Naive thymus-derived CD4-positive, alpha-beta T cell (primary cell): ENCODE data around the gene DDX1. TPM values are rescaled to one million over a fixed set of nuclear protein-coding genes. Genes with fewer than 3 reads are reported as not detected.

ENCODE experiments used
- ATAC-seq: fragments of 150-1000 bp; cut with Tn5 transposase; 2 replicates; pipeline ENCODE4 v1.10.0; 2021; ENCODE audit warnings: mild to moderate bottlenecking, moderate library complexity
- CTCF ChIA-PET: fragments of 350-600 bp; sonication (Branson Sonifier 250); formaldehyde crosslinking; loops from one replicate; lab custom pipeline; 2021; ENCODE audit warnings: antibody characterized with exemption; lab: Charles Lee
- POLR2A ChIA-PET: fragments of 350-600 bp; sonication (Branson Sonifier 250); formaldehyde crosslinking; loops from one replicate; lab custom pipeline; 2021; ENCODE audit warnings: antibody characterized with exemption, inconsistent platforms; lab: Charles Lee
- DNase-seq, 9 donors: peaks; one replicate each; pipeline versions ENCODE4 v3.0.0 to v3.0.0-alpha.2; 2020 to 2022; ENCODE audit warnings: mixed read lengths in 1 of 9
- H3K27ac ChIP-seq: one replicate; pipeline ENCODE4 v1.7.0; 2013; ENCODE audit warnings: mild to moderate bottlenecking, low read depth, low read length, moderate library complexity
- H3K27me3 ChIP-seq, 2 donors: one replicate each; pipeline ENCODE4 v1.7.0; 2013; ENCODE audit warnings: low read length in 2 of 2, mild to moderate bottlenecking in 2 of 2, moderate library complexity in 2 of 2; ENCODE audit not compliant: control insufficient read depth in 2 of 2, insufficient read depth in 2 of 2
- H3K36me3 ChIP-seq, 3 experiments: 1 replicate in 2 of 3; 2 replicates in 1 of 3; pipeline ENCODE4 v1.7.0; 2013; ENCODE audit warnings: low read length in 3 of 3, mild to moderate bottlenecking in 3 of 3, moderate library complexity in 1 of 3; ENCODE audit not compliant: insufficient read depth in 3 of 3, control insufficient read depth in 2 of 3
- H3K4me1 ChIP-seq, 2 donors: one replicate each; pipeline ENCODE4 v1.7.0; 2013; ENCODE audit warnings: low read length in 2 of 2, mild to moderate bottlenecking in 2 of 2, moderate library complexity in 1 of 2; ENCODE audit not compliant: control insufficient read depth in 2 of 2, insufficient read depth in 2 of 2
- H3K4me3 ChIP-seq: 2 replicates; pipeline ENCODE4 v1.7.0; 2013; ENCODE audit warnings: mild to moderate bottlenecking, low read length
- H3K9me3 ChIP-seq, 3 experiments: 1 replicate in 2 of 3; 2 replicates in 1 of 3; pipeline ENCODE4 v1.7.0; 2013; ENCODE audit warnings: low read length in 3 of 3; ENCODE audit not compliant: control insufficient read depth in 2 of 3
- H3K27ac Mint-ChIP-seq, 9 donors: one replicate each; pipeline ENCODE4 v1.8.0; 2020 to 2022; ENCODE audit warnings: mixed read lengths in 9 of 9, mild to moderate bottlenecking in 8 of 9, moderate library complexity in 5 of 9, inconsistent platforms in 2 of 9
- H3K27me3 Mint-ChIP-seq, 5 donors: one replicate each; pipeline ENCODE4 v1.8.0; 2021 to 2022; ENCODE audit warnings: mixed read lengths in 5 of 5, mild to moderate bottlenecking in 1 of 5
- H3K36me3 Mint-ChIP-seq, 5 donors: one replicate each; pipeline ENCODE4 v1.8.0; 2020 to 2022; ENCODE audit warnings: mixed read lengths in 5 of 5, mild to moderate bottlenecking in 3 of 5, inconsistent platforms in 1 of 5
- H3K4me1 Mint-ChIP-seq, 7 donors: one replicate each; pipeline ENCODE4 v1.8.0; 2020 to 2022; ENCODE audit warnings: mixed read lengths in 7 of 7, mild to moderate bottlenecking in 3 of 7, inconsistent platforms in 1 of 7
- H3K4me3 Mint-ChIP-seq, 10 donors: one replicate each; pipeline ENCODE4 v1.8.0; 2020 to 2022; ENCODE audit warnings: mild to moderate bottlenecking in 10 of 10, mixed read lengths in 10 of 10, moderate library complexity in 6 of 10, inconsistent platforms in 2 of 10
- H3K9me3 Mint-ChIP-seq, 11 donors: one replicate each; pipeline ENCODE4 v1.8.0; 2020 to 2022; ENCODE audit warnings: mixed read lengths in 11 of 11, mild to moderate bottlenecking in 4 of 11, inconsistent platforms in 1 of 11, moderate library complexity in 1 of 11
- intact Hi-C, 2 donors: fragments of 100-400 bp; cut with micrococcal nuclease; formaldehyde crosslinking; loops; one replicate each; pipeline ENCODE4 v1.15.1; 2023
- polyA plus RNA-seq, 2 donors: library from polyadenylated mRNA; unstranded; fragments of 300-500 nt; fragmentation: Illumina TruSeq; gene quantifications; one replicate each; pipeline ENCODE4 v1.2.3, GENCODE V29; 2021
- total RNA-seq, 6 experiments: library from RNA in 5 of 6; stranded (reverse) in 5 of 6; gene quantifications; 1 replicate in 5 of 6; 2 replicates in 1 of 6; pipeline ENCODE4 v1.2.3 and lab custom pipeline; 2021 to 2026

Gene DDX1
- total and polyA plus RNA-seq, 7 experiments from 2014 or later, result 30.2 to 75.7 (median 58.0) TPM

GRCh38 chr2:15645720-15646385 lies 54.2 kb downstream of the DDX1 start:
- H3K27me3 ChIP-seq, result no peaks in the 10 kb centered on the region
- H3K27me3 Mint-ChIP-seq, result no peaks in the 10 kb centered on the region
- peaks cover 0 to 6% (median 0%) of the 10 kb centered on the region in 3 experiments for H3K36me3 ChIP-seq
- ChIA-PET CTCF (no interaction called here), POLR2A (no interaction called here)
- peaks cover 7 to 20% (median 15%) of the 10 kb centered on the region in 5 donors for H3K36me3 Mint-ChIP-seq
- intact Hi-C loops, result no loop called here
- no peak overlapping the region for H3K27ac ChIP-seq
- no peak for ATAC-seq
- H3K4me3 Mint-ChIP-seq, result no peak overlapping the region
- no peak for DNase-seq
- peaks cover 0 to 10% (median 4%) of the 10 kb centered on the region in 11 donors for H3K9me3 Mint-ChIP-seq
- no peak overlapping the region for H3K4me3 ChIP-seq
- H3K27ac Mint-ChIP-seq, result no peak overlapping the region
- H3K9me3 ChIP-seq, result no peaks in the 10 kb centered on the region
- no peaks in the 10 kb centered on the region for H3K4me1 ChIP-seq
- peaks cover 0 to 2% (median 0%) of the 10 kb centered on the region in 7 donors for H3K4me1 Mint-ChIP-seq

- H3K27me3 Mint-ChIP-seq, result no peaks in the 10 kb centered on the region
- CTCF ChIA-PET, result no interaction called here
- intact Hi-C loops, result no loop called here
These were observed 55.0 kb downstream of the DDX1 start for GRCh38 chr2:15646661-15647060.

GRCh38 chr2:15647622-15648590 lies 56.2 kb downstream of the DDX1 start:
- intact Hi-C loops, result no loop called here
- no peaks in the 10 kb centered on the region for H3K27me3 ChIP-seq
- Mint-ChIP-seq H3K4me1 (peaks cover 0 to 2% (median 0%) of the 10 kb centered on the region in 7 donors), H3K27me3 (peaks cover 0 to 3% (median 0%) of the 10 kb centered on the region in 5 donors), H3K4me3 (no peak overlapping the region), H3K9me3 (no peaks in the 10 kb centered on the region), H3K27ac (peak overlapping the region in 1 of 9 donors; percentile 12), H3K36me3 (peaks cover 0 to 5% (median 0%) of the 10 kb centered on the region in 5 donors)
- no peaks in the 10 kb centered on the region for H3K36me3 ChIP-seq
- H3K4me3 ChIP-seq, result no peak overlapping the region
- H3K9me3 ChIP-seq, result no peaks in the 10 kb centered on the region
- POLR2A ChIA-PET, result no interaction called here
- CTCF ChIA-PET, result no interaction called here
- no peaks in the 10 kb centered on the region for H3K4me1 ChIP-seq
- DNase-seq, result no peak
- H3K27ac ChIP-seq, result no peak overlapping the region
- ATAC-seq, result no peak

More at GRCh38 chr2:15646661-15647060, 55.0 kb downstream of the DDX1 start:
- no peak for DNase-seq
- H3K27ac Mint-ChIP-seq, result no peak overlapping the region
- H3K4me3 ChIP-seq, result no peak overlapping the region
- peaks cover 0 to 3% (median 0%) of the 10 kb centered on the region in 11 donors for H3K9me3 Mint-ChIP-seq
- no peak overlapping the region for H3K4me3 Mint-ChIP-seq
- H3K4me1 Mint-ChIP-seq, result peaks cover 0 to 2% (median 0%) of the 10 kb centered on the region in 7 donors
- H3K36me3 ChIP-seq, result no peaks in the 10 kb centered on the region
- no peaks in the 10 kb centered on the region for H3K27me3 ChIP-seq
- no peaks in the 10 kb centered on the region for H3K4me1 ChIP-seq
- H3K36me3 Mint-ChIP-seq, result peaks cover under 1 to 12% (median 7%) of the 10 kb centered on the region in 5 donors
- POLR2A ChIA-PET, result no interaction called here
- H3K9me3 ChIP-seq, result no peaks in the 10 kb centered on the region
- ATAC-seq, result no peak
- H3K27ac ChIP-seq, result no peak overlapping the region

- ChIA-PET POLR2A (no interaction called here), CTCF (no interaction called here)
- ATAC-seq (no peak), DNase-seq (no peak)
- peaks cover 0 to 2% (median 0%) of the 10 kb centered on the region in 7 donors for H3K4me1 Mint-ChIP-seq
- no peak overlapping the region for H3K27ac ChIP-seq
- H3K4me3 ChIP-seq, result no peak overlapping the region
- H3K4me1 ChIP-seq, result no peaks in the 10 kb centered on the region
- no peak overlapping the region for H3K27ac Mint-ChIP-seq
- no peak overlapping the region for H3K4me3 Mint-ChIP-seq
- no peaks in the 10 kb centered on the region for H3K36me3 Mint-ChIP-seq
- intact Hi-C loops, result no loop called here
- no peaks in the 10 kb centered on the region for H3K9me3 ChIP-seq
- H3K36me3 ChIP-seq, result no peaks in the 10 kb centered on the region
- H3K9me3 Mint-ChIP-seq, result no peaks in the 10 kb centered on the region
- H3K27me3 Mint-ChIP-seq, result peaks cover 0 to 7% (median 0%) of the 10 kb centered on the region in 5 donors
- no peaks in the 10 kb centered on the region for H3K27me3 ChIP-seq
These were observed 57.2 kb downstream of the DDX1 start for GRCh38 chr2:15648593-15649525.

GRCh38 chr2:15649561-15650255 lies 58.0 kb downstream of the DDX1 start:
- Histone ChIP-seq H3K36me3 (no peaks in the 10 kb centered on the region), H3K27ac (no peak overlapping the region), H3K27me3 (no peaks in the 10 kb centered on the region), H3K4me1 (no peaks in the 10 kb centered on the region), H3K9me3 (no peaks in the 10 kb centered on the region), H3K4me3 (no peak overlapping the region)
- ChIA-PET POLR2A (no interaction called here), CTCF (no interaction called here)
- Mint-ChIP-seq H3K36me3 (no peaks in the 10 kb centered on the region), H3K9me3 (no peaks in the 10 kb centered on the region), H3K27me3 (peaks cover 0 to 7% (median 0%) of the 10 kb centered on the region in 5 donors), H3K4me1 (peaks cover 0 to 2% (median 0%) of the 10 kb centered on the region in 7 donors), H3K4me3 (no peak overlapping the region), H3K27ac (no peak overlapping the region)
- DNase-seq, result no peak
- ATAC-seq, result no peak
- intact Hi-C loops, result no loop called here
